ENCODE results near the gene ADGRG6.

The ADGRG6 gene

DNA sequence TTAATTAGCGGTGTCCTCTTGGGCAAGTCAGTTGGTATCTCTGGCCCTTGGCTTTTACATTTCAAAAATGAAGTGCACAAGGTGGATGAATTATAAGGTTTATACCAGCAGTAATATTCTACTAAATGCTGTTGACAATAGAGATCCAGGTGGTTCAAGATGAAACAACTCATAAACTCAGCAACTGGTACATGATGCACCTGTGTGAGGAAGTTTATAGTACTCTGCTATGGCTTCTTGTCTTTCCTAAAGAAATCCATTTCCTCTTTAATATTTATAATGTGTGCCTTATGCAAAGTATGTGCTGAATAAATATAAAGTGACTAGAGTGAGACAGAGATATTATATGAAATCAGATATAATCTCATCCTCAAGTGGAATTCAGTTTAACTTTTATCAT, 48.5 kb downstream of the ADGRG6 start:
- no peak for DNase-seq

DNA sequence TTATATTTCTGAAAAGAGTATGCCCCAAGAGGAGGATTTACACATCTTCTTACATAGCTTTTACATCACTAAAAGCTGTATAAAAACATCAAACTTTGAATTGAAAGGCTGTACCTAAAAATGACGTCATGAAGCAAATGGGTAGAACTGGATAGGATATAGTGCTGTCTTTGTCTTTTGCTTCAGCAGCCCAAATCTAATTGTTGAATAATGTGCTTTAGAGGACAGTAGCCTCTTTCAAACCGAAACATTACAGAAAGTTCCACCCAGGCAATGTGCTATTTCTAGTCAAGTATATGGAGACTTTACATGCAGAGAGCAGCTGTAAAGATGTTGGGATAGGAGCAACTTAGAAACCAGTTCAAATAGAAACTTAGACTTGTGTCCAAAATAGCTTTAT, 51.9 kb downstream of the ADGRG6 start:
- DNase-seq: no peak

DNA sequence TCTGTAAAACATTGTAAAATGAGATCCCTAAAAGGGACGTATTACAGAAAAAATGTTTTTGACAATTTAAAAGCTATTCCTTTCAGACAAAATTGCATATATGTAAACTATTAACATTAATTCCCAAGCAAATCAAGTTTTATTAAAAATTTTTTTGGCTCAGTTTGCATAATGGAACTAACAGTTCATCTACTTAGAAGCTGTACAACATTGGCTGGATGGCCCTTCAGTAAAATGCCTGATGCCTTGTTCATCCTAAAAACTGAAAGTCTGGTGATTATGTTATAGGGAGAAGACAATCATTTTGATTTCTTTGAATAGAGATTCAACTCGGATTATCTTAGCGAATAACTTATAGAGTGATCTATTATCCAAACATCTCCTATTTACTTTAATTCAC, 52.8 kb downstream of the ADGRG6 start:
- no peak for DNase-seq

DNA sequence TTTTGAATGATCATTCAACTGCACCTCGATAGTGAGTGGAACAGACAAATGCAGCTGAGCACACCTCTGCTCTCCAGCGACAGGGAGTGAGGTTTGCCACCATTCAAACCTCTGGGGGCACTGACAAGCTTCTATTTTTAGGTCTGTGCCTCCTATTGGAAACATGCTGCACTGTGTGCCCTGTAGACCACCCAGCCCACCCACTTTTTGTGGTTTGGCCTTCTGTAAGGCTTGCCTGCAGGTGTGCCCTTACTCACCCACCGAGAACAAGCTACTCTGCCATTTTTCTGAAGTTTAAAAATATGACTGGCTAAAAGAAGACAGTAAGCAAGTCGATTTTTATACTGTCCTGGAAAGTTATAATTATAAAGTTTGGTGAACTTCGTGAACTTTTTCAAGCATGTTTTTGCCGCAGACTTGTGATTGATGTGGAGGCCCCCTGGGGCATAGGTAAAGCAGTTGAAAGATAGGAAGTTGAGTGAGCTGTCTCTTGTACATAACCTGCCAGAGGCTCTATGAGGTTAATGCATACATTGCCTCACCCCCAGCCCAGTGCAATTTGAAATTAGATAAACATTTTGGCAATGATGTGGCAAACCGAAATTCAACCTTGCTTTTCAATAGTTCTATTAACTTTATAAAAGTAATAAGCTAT, 53.8 kb downstream of the ADGRG6 start:
- no peak for DNase-seq

DNA sequence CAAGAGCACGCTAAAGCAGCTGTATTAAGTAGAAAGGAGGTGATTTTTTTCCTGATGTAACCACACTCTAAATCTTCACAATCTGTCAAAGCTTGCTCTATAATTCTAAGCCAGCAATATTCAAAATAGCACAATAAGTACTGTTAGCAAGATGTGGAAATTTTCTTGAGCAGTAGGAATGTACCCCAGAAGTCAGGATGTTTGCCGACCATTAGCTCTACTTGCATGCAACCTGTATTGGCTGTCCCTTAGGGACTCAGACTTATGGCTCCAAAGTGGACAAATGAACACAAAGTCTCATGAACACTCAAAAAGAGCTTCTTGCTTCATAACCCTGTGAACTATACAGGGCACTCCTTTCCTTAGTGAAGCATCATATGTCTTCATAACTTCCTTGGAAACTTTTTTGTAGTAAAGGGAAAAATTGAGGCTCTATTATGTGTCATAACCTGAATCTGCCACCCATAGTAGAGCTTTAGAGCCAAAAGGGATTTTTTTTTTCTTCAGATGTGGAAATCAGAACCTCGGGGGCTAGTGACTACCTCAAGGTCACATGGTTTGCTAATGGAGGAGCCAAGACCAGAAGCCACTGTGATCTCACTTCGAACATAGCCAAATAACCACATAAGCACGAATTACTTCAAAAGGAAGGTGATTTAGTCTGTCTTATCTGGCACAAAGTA, 54.5 kb downstream of the ADGRG6 start:
- DNase-seq: no peak

DNA sequence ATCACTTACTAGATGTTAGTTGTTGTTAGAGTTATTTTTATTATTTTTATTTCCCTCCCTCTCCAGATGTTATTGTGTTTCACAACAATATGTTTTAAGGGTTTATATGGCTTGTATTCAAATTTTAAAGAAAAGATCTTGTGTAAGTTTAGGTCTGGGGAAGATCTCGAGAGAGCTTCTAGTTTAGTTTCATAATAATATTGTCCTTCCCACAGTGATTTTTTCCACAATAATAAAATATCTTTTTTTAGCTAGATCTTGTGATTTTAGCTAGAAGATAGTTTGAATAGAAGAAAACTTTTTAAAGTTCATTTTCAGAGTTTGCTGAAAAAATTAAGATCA, 55.0 kb downstream of the ADGRG6 start:
- no peak for DNase-seq

DNA sequence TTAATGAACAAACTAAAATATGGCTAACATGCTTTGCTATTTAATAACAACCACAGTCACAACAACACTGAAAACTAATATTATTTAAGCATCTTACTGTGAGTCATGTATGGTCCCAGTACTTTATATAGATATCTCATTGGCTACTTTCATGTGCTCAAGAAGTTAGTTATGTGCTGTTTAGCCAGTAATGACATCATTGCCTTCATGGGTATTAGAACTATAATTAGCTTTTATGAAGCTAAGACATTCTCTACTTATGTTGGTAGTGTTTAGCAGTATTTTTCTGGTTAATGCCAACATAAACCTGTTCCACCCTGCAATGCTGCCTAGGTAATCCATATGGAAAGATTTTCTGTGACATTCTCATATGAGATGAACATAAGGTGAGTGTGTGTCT, 56.1 kb downstream of the ADGRG6 start:
- DNase-seq: no peak

DNA sequence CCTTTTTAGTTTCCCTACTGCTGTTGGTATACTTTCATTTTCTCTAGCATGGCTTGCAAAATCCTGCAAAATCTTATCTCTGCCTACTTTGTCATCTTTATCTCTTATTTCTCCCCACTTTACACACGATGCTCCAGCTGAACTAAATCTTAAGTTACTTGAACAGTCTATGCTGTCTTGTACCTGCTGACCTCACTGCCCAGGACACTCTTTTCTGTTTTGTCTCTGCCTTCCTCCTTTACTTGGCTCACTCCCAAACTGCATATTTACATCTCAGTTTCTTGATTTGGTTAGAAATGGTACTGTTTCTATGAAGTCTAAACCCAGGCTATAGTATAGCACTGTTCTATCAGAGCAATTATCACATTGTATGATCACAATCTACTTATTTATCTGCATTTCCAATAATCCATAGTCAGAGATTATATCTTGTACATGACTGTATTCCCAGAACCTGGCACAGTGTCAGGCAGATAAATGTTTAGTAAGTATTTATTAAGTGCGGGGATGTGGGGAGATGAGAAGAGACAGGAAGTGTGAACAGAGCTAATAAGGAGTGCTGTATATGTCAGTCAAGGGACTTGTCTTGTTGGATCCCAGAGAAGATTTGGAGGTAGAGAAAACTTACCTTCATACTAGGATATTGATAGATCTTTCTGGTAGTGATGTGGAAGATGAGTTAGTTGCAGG, 57.6 kb downstream of the ADGRG6 start:
- DNase-seq: no peak

DNA sequence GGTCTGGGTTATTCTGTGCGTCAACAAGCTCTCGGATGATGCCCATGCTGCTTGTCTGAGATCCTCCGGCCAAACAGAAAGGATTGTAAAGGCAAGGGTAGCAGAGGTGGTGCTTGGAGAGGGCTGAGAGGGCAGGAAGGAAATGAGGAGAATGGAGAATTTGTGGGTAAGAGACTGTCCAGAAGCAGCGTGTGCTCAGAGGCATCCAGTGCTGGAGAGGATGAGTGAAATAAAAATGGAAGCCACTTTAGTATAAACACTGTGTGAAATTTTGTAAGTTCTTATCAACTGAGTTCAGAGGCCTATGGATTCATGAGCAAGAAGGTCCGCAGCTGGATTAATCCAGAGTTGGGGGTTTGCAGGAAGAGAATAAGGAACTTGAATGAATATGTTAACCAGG, 59.5 kb downstream of the ADGRG6 start:
- no peak for DNase-seq

DNA sequence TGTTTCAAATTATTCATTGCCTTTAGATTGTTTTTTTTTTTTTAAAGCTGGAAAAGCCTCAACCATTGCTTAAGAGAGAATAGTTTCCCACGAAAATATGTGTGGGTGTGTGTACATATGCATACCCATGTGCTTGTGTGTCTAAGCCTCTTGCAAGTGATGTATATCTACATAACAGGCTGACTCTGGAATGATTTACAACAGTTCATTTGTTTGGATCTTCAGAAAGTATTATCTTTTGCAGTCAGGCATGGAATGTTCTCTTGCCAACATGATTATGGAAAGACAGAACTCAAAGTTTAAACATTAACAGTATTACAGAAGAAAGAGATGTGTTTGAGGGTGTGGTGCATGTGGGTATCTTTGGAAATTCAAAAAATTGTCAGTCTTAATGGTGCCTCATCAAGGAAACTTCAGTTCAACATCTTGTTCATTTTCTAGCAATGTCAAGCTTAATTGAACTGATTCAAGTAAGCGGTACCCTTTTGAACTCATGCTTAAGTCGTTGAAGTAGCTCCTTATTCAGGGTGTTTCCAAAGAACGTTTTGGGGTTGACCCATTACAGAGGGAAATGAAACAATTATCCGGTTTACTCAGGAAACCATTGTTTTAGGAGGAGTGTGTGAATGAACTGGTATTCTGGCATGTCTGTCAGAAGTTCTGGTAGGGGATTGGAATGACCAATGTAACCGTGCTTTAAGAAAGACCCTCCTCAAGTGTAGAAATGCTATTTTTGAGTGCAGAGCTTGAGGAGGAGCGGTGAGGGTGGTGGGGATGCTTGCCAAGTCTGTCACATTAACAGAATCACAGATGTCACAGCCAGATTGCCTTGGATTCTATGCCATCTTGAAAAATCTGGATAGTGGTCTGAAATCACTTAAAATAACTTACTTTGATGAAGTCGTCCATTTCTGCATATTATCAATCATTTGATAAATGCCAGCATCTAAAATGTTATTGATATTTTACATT, 60.3 kb downstream of the ADGRG6 start:
- no peak for DNase-seq

DNA sequence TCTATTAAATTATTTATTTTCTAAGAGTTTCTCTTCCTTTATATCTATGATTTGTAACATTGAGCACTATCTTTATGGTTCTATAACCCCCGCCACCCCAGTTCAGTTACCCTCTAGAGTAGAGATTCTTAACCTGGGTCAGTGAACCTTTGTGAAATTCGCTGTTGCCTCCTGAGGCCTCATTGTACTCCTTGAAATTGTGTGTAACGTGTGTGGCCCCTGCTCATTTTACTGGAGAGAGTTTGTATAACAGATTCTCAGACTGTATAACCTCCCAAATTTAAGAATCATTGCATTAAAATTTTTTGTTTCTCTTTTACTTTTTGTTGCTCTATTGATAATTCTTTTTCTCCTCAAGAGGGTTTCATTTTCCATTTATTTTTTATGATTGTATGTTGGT, 65.3 kb downstream of the ADGRG6 start:
- DNase-seq: no peak

DNA sequence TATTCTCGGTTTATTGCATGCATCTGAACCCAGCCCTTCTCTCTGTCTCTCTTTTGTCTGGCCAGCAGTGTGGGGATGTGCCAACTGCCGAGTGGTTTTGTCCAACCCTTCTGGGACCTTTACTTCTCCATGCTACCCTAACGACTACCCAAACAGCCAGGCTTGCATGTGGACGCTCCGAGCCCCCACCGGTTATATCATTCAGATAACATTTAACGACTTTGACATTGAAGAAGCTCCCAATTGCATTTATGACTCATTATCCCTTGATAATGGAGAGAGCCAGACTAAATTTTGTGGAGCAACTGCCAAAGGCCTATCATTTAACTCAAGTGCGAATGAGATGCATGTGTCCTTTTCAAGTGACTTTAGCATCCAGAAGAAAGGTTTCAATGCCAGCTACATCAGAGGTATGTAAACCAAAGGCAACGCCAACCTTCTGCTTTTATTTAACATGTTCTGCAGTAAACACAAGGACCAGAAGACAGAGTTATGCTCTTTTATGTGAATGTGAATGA, 65.8 kb downstream of the ADGRG6 start:
- no peak for DNase-seq

DNA sequence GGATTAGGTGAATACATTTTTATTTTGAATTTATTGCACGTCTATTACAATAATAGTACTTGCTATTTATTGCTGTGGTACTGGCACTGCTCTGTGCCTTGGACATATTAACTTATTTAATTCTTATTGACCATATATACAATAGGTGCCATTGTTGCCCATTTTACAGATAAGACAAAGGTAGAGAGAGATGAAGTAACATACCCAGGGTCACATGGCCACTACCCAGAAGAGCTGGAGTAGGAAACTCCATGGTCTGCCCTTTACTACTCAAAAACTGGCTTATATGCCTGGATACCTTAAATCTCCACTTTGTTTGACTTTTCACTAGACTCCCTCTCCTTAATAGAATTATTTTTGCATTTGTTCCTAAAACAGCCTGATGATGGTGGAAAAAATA, 67.5 kb downstream of the ADGRG6 start:
- no peak for DNase-seq

DNA sequence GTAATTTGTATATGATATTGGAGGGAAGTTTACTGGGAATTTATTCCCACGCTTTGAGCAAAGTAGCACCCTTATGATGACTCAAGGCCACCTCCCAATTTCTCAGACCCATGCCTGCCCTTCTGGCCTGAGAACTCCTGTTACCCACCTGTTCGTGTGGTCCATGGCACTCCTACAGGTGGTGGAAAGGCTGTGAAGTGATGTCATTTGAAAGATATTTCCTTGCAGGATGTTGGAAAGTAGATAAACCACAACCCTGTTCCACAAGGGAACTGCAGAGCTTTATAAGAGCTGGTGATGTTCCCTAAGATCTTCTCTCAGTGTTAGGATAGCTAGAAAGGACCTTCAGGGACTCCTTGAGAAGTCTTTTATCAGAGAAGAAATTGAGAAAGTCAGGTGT, 70.5 kb downstream of the ADGRG6 start:
- DNase-seq: no peak

DNA sequence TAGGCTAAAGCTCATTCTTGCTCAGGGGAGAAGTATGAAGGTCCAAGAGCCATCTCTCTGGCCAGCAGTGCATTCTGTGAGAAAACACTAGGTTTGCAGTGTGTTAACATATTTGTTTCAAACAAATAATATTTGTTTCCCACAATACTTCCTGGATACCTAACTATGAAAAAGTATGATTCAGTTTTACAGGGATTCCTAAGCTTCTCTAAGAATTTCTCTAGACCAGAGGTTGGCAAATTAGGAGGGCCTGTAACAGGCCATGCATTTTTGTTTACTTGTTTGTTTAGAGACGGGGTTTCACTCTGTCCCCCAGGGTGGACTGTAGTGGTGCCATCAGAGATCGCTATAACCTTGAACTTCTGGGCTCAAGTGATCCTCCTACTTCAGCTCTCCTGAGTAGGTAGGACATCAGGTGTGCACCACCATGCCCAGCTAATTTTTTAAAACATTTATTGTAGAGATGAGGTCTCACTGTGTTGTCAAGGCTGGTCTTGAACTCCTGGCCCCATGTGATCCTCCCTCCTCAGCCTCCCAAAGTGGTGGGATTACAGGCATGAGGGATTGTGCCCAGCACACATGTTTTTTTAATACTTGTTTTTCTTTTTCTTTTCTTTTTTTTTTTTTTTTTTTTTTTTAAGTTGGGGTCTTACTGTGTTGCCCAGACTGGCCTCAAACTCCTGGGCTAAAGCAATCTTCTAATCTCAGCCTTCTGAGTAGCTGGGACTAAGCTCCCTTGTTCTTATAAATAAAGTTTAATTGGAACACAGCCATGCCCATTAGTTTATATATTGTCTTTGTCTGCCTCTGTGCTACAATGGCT, 71.7 kb downstream of the ADGRG6 start:
- no peak for DNase-seq

DNA sequence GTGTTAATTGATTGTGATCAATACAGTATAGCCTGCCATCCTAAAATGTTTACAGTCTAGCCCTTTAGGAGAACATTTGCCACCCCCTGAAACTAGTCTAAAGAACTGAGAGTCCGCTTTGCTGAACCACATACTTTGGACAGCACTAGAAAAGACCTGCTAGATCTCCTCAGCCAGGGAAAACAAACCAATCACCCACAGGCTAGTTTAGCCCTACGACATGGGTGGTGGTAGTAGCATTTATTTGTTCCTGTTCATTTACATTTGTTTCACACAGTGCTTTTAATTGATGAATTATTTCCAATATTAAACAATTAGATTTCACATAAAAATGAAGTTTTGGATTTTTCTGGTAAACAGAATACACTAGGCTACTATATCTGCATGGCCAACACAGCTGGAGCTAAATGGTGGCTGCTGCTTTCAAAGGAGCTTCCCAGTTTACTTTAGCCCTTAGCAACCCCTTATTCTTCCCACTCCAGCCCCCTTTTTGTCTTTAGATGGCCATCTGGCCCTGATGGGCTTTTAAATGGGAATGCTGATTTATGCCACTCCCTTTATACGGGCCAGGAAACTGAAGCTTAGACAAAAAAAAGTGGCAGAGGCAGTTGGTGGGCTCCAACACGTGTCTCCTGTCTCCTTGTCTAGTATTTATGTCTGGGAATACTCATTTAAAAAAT, 72.4 kb downstream of the ADGRG6 start:
- DNase-seq: no peak

DNA sequence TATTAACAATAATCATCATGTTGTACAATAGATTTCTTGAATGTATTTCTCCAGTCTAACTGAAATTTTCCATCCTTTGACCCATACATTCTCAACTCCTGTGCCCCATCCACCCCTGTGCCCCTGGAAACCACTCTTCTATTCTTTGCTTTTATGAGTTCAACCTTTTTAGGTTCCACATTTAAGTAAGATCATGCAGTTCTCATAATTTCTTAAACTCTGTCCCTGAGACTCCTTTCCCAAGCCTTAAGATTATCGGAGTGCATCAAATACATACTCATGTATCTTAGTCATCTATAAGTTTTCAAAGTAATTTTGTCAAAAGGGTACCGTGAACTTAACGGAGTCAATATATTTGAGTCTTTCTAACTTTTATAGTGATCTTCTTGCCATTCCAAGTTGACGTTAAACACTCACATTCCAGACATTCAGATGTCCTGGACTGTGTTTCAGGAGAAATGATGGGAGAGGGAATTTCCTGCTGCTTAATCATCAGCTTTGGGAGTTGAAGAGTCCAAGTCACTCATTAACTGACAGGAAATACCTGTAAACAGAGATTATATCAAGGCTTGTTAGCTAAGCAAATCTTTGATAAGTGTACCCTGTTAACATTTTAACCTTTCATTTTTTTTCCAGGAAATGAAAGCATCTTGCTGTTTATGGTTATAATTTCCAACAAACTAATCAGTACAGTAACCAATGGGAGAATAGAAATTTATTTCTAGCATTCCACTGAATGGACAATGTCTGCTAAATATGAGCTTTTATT, 73.3 kb downstream of the ADGRG6 start:
- DNase-seq: no peak

DNA sequence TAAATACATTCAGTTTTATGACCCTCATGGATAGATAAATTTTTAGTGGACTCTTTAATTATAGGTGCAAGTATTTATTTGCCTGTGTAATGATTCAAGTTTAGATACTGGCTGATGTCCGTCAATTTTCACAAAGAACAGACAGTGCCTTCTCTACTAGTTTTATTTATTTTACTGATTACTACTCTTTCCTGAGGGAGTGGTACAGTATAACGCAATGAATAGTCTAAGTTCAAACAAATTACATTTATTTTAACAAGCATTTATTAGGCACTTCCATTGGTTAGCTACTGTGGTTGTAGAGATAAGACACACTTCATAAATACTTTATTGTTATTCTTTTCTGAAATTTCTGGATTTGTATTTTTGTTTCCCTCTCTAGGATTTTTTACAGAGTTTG, 74.3 kb downstream of the ADGRG6 start:
- no peak for DNase-seq

DNA sequence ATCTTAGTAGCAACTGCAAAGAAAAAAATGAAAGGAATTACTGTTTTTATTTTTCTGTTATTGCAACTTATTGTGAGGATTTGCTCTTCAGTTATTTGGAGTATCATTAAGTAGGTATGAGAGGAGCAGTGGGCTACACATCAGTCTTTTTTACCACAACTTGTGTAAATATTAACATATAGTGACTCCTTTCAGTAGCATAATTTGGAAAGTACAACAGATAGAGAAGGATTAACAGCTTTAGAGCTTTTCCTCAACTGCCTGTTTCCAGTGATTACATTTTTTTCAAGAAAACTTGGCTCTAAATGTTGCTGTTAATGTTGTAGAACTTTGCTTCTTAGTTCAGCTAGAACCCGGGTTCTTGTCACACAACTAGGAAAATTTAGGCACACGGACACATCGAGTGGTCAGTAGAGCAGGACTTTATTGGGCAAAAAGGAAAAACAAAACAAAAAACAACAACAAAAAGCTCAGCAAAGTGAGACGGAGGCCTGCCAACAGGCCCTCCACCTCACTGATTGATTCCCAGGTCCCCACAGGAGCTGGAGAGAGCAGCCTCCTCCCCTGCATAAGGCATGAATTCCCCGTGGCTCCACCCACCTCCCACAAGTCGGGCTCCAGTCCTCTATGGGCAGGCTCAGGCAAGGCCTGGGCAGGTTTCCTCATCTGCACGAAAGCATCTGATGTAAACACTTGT, 75.1 kb downstream of the ADGRG6 start:
- no peak for DNase-seq

DNA sequence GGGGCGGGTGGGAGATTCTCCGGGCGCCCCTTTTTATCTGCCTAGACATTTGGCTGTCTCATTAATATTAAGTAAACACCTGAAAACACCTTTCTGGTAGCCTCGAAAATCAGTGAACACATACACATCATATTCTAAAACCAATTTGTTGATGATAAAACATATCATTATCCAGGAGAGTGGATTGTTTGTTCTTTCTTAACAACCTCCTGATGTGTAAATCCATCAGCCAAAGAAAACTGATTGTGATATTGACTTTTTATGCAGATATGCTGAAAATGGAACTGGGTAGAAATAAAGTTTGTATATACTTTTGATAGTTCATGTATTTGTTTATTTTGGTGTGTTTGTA, 75.7 kb downstream of the ADGRG6 start:
- no peak for DNase-seq
